NCI-H2081 (cell line): ENCODE measurements around the gene BCL2L13.
"Not testable (repeated sequence)": the region's sequence is repeated elsewhere in the genome, so short reads cannot be mapped to it uniquely, and the experiment has no call there.

Experiments used
- DNase-seq, 2 experiments: peaks; one replicate each; lab custom pipeline; 2025; lab: John Stamatoyannopoulos, UW

BCL2L13 gene

DNA sequence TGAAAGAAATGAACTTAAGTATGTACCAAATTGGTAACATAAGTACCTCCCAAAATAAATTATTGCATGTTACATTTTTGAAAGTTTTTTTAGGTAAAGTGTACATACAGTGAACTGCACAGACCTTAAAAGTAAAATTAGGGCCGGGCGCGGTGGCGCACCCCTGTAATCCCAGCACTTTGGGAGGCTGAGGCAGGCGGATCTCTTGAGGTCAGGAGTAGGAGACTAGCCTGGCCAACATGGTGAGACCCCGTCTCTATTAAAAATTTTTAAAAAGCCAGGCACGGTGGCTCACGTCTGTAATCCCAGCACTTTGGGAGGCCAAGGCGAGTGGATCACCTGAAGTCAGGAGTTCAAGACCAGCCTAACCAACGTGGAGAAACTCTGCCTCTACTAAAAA lies 1.7 kb upstream of the BCL2L13 start:
- DNase-seq, result not testable (repeated sequence)

DNA sequence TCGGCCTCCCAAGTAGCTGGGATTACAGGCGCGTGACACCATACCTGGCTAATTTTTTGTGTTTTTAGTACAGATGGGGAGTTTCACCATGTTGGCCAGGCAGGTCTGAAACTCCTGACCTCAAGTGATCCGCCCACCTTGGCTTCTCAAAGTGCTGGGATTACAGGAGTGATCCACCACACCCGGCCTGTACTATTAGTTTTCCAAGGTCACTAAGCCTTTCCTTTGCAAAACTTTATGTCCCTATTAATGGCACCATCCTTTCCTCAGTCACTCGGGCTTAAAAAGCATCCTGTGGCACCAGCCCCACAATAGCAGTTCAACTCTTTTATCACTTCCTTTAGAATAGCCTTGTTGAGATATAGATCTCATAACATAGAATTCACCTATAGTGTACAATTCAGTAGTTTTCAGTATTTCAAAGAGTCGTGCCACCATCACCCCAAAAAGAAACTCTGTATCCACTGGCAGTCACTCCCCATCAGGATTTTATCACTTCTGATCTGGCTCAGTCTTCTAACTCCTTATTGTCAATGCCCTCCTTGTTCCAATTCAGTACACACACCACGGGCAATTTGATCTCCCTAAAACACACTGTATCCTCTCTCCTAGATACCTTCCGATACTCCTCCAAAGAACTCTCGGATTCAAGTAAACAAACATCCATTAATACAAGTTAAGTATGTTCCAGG lies 921 bp upstream of the BCL2L13 start:
- DNase-seq, result no peak

DNA sequence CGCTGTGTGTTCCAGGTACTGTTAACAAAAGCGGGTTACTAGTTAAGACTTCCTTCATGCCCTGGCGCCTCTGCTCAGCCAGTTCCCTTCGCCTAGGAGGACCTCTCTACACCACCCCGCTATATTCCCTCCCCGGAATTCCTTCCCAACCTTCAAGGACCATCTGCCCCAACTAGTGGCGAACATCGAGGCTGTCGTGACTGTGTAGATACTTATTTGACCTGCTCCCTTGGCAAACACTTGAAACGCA lies 450 bp upstream of the BCL2L13 start:
- peak; percentile 3 to 60 for DNase-seq

DNA sequence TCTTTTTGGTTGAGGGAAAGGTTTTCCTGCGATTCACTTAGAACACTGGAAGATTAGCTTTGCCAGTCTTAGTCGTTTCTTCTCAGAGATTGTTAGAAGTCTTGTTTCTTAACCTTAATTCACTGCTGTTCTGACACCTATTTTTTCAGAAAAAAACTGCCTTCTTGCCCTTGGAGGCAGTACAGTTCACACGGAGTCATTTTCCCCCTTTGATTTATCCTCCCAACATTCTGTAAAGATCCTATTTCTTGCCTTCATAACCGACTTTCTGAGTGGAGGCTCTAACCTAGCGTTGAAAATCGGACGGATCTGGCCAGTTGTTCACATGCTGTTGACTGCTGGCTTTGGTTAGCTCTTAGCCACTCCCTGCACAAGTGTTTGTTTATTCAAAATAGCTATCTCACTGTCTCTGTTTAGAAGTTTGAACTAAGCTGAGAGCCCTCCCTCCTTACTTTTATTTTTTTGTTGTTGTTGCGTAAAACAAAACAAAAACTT lies 737 bp downstream of the BCL2L13 start:
- DNase-seq, result peak; percentile 4 to 58

DNA sequence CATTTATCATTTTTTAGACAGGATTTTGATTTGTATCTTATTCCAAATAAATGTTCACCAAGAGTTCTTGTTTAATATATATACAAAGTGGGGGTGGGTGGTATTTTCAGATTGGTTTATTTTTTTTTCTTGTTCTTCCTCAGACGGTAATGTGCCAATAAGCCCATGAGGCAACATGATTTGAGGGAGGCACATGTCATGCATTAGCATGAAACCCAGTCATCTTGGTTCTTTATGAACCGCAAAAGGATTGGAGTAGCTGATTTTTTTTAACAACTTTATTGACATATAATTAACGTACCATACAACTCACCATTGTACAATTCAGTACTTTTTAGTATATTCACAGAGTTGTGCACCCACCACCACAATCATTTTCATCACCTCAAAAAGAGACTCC lies 2.7 kb downstream of the BCL2L13 start:
- no peak for DNase-seq

DNA sequence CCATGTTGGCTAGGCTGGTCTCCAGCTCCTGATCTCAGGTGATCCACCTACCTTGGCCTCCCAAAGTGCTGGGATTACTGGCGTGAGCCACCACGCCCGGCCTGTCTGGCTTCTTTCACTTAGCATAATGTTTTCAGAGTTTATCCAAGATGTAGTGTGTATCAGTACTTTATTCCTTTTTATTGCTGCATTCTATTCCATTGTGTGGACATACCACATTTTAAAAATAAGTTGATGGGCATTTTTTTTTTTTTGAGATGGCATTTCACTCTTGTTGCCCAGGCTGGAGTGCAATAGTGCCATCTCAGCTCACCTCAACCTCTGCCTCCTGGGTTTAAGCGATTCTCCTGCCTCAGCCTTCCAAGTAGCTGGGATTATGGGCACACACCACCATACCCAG lies 3.8 kb downstream of the BCL2L13 start:
- not testable (repeated sequence) for DNase-seq

DNA sequence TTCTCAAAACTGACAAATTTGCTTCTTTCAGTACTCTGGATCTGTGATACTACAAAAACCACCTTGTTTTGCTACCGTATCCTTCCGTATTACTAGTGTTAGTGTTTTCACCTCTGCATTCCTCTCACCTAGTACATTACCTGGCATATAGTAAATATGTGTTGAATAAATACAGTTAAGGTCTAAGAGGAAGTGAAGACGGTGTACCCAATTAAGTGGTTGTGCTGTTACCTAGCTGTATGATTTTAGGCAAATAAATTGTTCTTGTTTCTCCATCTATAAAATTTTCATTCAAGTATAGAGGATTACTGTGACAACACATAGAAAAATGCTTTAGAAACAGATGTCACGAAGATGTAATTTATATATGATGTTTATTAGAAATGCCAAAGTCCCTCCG lies 8.9 kb downstream of the BCL2L13 start:
- DNase-seq, result no peak

DNA sequence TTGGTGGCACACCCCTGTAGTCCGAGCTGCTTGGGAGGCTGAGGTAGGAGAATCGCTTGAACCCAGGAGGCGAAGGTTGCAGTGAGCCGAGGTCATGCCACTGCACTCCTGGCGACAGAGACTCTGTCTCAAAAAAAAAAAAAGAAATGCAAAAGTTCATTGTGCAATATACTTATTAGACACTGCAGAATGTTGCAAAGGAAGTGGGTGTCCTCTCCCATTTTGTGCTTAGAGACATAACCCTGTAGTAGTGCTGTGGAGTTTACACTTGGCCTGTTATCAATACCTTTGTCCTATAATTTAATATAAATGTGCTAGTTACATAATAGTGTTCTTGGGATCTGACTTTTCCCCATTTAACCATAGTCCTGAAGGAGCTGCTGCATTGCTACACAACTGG lies 9.4 kb downstream of the BCL2L13 start:
- no peak for DNase-seq

DNA sequence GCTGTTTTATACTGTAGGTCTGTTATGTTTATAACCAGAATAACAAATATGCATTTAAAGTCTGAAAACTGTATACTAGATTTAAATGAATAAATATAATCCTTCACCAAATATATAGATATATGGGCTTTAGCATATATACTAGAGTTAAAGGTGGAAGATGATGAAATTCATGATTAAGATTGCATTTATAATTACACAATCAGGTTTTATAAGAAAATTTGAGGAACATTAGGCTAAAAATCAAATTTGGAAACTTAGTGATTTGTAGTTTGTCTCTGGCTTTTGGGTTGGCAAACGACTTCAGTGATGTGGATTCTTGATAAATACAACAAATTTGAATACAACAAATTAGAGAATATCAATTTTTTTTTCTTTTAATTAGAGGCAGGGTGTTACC lies 10.0 kb downstream of the BCL2L13 start:
- no peak for DNase-seq

DNA sequence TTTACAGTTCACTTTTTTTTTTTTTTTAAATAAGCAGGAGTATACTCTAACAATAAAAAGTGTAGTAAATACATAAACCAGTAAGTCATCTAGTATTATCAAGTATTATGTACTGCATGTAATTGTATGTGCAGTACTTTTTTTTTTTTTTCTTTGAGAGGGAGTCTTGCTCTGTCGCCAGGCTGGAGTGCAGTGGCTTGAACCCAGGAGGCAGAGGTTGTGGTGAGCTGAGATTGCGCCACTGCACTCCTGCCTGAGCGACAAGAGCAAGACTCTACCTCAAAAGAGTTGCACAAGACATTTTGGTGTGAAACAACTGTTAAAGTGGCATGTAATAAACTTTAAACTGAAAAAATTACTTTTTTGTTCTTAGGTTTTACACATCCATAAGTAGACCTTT lies 16.7 kb downstream of the BCL2L13 start:
- no peak for DNase-seq

DNA sequence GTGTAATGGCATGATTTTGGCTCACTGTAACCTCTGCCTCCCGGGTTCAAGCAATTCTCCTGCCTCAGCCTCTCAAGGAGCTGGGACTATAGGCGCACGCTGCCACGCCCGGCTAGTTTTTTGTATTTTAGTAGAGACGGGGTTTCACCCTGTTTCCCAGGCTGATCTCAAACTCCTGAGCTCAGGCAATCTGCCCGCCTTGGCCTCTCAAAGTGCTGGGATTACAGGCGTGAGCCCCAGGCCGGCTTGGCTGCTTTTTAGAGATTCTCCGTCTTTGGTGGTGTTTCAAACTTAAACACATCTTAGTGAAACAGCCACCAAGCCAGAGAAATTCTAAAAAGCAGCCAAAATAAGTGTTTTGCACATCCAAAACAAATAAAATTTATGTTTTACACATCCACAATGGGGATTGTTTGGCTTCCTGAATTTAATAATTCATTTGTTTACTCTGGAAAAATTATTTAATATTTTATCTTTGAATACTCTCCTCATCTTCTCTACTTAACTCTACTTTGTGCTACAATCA lies 18.4 kb downstream of the BCL2L13 start:
- DNase-seq, result no peak

DNA sequence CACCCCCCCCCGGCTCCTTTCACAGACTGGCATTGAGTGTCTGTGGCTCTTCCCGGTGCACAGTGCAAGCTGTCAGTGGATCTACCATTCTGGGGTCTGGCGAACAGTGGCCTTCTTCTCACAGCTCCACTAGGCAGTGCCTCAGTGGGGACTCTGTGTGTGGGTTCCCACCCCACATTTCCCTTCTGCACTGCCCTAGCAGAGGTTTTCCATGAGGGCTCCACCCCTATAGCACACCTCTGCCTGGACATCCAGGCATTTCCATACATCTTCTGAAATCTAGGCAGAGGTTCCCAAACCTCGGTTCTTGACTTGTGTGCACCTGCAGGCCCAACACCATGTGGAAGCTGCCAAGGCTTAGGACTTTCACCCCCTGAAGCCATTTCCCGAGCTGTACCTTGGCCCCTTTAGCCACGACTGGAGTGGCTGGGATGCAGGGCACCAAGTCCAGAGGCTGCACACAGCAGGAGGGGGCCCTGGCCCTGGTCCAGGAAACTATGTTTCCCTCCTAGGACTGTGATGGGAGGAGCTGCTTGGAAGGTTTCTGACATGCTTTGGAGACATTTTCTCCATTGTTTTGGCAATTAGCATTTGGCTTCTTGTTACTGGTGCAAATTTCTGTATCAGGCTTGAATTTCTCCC lies 26.0 kb downstream of the BCL2L13 start:
- no peak for DNase-seq

DNA sequence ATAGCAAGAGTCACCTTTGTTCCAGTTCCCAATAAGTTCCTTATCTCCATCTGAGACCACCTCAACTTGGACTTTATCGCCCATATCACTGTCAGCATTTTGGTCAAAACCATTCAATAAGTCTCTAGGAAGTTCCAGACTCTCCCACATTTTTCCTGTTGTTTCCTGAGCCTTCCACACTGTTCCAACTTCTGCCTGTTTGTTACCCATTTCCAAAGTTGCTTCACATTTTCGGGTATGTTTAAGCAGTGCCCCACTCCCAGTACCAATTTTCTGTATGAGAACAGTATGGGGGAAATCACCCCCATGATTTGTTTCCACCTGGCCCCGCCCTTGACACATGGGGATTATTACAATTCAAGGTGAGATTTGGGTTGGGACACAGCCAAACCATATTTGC lies 26.7 kb downstream of the BCL2L13 start:
- no peak for DNase-seq

DNA sequence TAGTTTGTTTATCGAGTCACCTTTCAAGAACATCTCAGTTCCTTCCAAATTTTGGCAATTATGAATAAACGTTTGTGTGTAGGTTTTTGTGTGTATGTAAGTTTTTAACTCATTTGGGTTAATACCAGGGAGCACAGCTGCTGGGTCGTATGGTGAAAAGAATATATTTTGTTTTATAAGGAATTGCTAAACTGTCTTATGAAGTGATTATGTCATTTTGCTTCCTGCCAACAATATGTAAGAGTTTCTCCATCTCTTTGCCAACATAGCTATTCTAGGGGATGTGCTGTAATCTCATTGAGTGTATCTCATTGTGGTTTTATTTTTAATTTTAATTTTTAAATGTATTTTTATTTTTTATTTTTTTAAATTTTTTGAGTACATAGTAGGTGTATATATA lies 27.3 kb downstream of the BCL2L13 start:
- no peak for DNase-seq

DNA sequence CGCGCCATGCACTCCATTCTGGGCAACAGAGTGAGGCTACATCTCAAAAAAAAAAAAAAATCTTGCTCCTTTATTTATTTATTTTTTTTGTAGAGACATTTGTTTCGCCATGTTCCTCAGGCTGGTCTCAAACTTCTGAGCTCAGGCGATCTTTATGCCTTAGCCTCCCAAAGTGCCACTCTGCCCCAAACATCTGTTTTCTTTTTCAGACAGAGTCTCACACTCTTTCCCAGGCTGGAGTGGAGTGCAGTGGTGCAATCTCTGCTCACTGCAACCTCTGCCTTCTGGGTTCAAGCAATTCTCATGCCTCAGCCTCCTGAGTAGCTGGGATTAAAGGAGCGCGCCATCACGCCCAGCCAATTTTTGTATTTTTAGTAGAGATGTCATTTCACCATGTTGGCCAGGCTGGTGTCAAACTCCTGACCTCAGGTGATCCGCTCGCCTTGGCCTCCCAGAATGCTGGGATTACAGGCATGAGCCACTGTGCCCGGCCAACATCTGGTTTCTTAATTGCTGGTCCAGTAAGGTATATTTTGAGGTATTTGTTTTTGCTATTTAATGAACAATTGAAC lies 33.0 kb downstream of the BCL2L13 start:
- not testable (repeated sequence) for DNase-seq

DNA sequence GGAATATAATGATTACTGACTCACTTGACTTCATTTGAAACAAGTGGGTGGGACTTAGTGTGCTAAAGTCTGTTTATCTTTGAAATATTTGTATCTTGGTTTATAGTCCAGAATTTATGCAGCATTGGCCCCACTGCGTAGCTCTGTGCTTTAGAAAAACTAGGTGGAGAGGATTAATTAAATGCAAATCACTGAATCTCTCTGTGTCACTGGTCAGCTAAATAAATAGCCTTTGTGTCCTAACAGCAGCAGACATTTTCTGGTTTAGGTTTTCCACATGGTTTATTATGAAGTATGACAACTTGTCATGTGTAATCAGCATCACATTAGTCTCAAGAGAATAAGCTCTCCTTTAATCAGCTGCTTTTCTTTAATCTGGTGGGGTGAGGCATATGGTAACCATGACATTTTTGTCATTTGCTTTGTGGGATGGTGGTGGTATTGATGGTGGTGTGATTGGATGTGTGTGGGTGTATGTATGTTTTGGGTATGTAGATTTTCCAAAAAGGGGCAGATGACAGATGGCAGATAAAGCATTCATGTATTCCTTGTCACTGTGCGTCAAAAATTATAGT lies 33.9 kb downstream of the BCL2L13 start:
- DNase-seq, result no peak

DNA sequence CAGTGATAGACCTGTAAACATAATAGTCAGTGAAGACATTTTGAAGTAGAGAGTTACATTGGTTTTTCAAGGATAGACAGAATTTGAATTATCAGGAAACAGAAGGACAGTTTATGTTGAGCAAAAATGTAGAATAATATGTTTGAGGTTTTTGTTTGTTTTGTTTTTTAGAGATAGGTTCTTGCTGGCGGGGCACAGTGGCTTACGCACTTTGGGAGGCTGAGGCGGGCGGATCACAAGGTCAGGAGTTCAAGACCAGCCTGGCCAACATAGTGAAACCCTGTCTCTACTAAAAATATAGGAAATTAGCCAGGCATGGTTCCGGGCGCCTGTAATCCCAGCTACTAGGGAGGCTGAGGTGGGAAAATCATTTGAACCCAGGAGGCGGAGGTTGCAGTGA lies 35.6 kb downstream of the BCL2L13 start:
- no peak for DNase-seq

DNA sequence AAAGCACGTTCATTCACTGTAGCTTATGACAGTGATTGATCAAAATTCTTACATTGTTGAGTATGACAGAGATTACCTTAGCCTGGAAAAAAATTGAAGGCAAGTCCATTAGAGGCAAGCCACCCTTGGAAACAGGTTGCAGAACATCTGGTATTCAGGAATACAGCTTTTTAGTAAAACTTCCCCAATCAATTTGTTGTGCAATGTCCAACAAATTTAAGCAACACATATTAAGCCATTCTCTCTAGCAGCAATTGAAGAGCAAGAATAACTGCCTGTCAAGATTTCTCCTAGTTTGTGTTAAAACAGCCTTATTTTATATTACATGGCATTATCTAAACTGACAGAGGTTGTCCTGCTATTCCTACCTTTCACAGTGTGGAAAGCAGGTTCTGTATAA lies 37.0 kb downstream of the BCL2L13 start:
- DNase-seq, result no peak

DNA sequence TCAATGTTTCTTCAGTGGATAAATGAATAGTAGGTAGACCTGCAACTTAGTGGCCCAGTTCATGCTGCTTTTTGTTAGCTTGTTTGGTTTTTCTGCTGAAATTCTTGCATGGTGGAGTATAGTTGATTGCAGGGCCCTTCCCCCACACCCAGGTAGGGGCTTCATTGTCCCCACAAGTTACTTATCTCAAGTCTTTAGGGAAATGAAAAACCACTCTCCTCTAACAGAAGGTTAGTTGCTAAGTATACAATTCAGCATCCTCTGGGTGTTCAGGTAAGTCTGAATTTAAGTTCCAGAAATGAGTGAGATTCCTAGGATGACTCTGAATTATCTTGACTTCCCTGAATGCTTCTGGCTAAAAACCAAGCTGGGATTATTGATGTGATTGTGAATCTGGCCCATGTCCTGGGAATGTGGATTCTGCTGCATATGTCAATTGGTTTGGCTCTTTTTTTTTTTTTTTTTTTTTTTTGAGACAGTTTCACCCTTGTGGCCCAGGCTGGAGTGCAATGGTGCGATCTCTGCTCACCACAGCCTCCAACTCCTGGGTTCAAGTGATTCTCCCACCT lies 40.3 kb downstream of the BCL2L13 start:
- DNase-seq, result no peak

DNA sequence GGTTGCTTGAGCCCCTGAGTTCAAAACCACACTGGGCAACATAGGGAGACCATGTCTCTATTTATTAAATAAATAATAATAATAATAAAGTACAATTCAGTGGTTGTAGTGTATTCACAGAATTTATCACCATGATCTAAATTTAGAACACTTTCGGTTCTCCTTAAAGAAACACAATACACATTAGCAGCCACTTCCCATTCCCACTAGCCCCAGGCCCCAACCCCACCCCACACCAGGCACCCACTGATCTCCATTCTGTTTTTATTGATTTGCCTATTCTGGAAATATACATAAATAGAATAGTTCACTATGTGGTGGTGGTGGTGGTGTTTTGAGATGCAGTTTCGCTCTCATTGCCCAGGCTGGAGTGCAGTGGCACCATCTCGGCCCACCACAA lies 45.7 kb downstream of the BCL2L13 start:
- DNase-seq, result no peak

DNA sequence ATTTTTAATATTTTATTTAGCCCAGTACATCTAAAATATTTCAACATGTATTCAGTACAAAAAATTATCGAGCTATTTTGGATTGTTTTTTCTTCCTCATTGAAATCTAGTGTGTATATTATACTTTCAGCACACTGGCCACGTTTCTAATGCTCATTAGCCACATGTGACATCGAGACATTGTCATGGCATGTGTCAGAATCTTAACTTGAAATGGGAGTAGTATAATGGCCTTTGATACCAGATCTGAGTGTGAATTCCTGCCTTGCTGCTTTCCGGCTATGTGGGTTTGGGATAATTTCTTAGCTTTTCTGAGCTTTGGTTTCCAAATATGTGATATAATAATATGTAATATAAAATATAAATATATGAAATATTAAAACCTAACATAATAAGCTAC lies 54.3 kb downstream of the BCL2L13 start:
- no peak for DNase-seq

DNA sequence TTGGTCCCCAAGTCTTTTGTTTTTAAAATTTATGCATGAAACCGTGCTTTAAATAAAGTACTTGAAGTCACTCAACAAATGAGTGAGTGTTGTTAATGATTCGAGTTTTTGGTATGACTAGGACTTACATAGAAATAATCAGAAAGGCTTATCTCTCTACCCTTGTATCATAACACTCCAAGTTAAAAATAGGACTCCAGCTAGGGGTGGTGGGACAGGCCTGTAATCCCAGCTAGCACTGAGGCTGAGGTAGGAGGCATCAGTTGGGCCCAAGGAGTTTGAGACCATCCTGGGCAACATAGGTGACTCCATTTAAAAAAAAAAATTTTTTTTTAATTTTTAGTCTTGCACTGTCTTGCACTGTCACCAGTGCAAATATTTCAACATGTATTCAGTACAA lies 55.6 kb downstream of the BCL2L13 start:
- DNase-seq, result no peak

DNA sequence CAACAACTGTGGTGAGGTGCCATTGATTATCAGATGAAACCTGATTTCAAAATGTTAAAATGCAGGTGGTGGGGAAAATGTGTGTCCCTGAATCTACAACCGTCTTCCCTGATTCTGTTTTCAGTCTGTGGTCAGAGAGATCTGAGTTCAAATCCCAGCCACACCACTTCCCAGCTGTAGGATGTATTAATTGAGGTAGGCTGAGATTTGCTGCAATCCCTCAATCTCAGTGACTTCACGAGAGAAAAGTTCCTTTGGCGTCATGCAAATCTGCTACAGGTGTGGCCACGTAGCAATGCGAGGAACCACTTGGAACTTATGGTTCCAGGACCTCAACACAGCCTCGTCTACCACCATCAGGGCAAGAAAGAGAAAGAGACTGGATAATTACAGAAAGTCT lies 56.2 kb downstream of the BCL2L13 start:
- no peak for DNase-seq
